ENCODE data around the gene EYS.

GRCh38 chr6:63793465-63794137 lies 1913.4 kb downstream of the EYS start:
- no peak for TF ChIP-seq EZH2phosphoT487 (IDR thresholded peaks at IDR 0.05; ENCODE audit: insufficient read depth, low read depth)
- TF ChIP-seq EZH2 (IDR thresholded peaks at IDR 0.05; ENCODE audit: insufficient read depth, poor library complexity, severe bottlenecking), result no peak

All from GM23248 (cell line).